SK-N-SH (cell line): ENCODE results near the gene CIBAR2. TPM values are rescaled to one million over a fixed set of nuclear protein-coding genes. Genes with fewer than 3 reads are reported as not detected.

Source experiments
- CTCF ChIA-PET: fragments of 300-600, 350-600 bp; formaldehyde crosslinking; extraction: SDS; loops from one replicate; lab custom pipeline; 2021; lab: Yijun Ruan, JAX
- POLR2A ChIA-PET: fragments of 350-600 bp; sonication (Branson Sonifier 250); formaldehyde crosslinking; extraction: SDS; loops from one replicate; lab custom pipeline; 2020; ENCODE audit warnings: antibody characterized with exemption, inconsistent platforms; lab: Yijun Ruan, JAX
- DNase-seq: peaks from one replicate; pipeline ENCODE4 v3.0.0; 2012
- H2AFZ ChIP-seq: fragments of 200-600 bp; sonication (generic); 2 replicates; pipeline ENCODE4 v1.8.1; 2016; ENCODE audit warnings: antibody characterized with exemption, mild to moderate bottlenecking, low read depth
- H3F3A ChIP-seq: fragments of 200-600 bp; sonication (generic); replicated peaks from 2 replicates; pipeline ENCODE3; 2016; ENCODE audit warnings: antibody characterized with exemption, mild to moderate bottlenecking; ENCODE audit not compliant: insufficient read depth
- H3K27ac ChIP-seq, 2 experiments: fragments of 200-500 bp in 1 of 2; fragments of 200-600 bp in 1 of 2; sonication (Bioruptor generic) in 1 of 2; sonication (generic), shearing (Covaris generic) in 1 of 2; 2 replicates each; pipeline versions ENCODE4 v1.5.1 to v1.6.1; 2014 to 2016; ENCODE audit warnings: low read depth in 2 of 2, inconsistent platforms in 1 of 2, low read length in 1 of 2, mild to moderate bottlenecking in 1 of 2, mixed read lengths in 1 of 2
- H3K27me3 ChIP-seq: fragments of 200-600 bp; sonication (generic), shearing (Covaris generic); 2 replicates; pipeline ENCODE4 v1.6.1; 2016; ENCODE audit warnings: mixed run types; ENCODE audit not compliant: insufficient read depth
- H3K36me3 ChIP-seq, 2 experiments: fragments of 200-500 bp in 1 of 2; fragments of 200-600 bp in 1 of 2; sonication (Bioruptor generic) in 1 of 2; sonication (generic) in 1 of 2; replicated peaks in 1 of 2; 2 replicates each; pipeline versions ENCODE3 to v1.5.1; 2014 to 2016; ENCODE audit warnings: low read length in 1 of 2, mild to moderate bottlenecking in 1 of 2; ENCODE audit not compliant: insufficient read depth in 2 of 2, control insufficient read depth in 1 of 2
- H3K4me1 ChIP-seq, 2 experiments: fragments of 200-500 bp in 1 of 2; fragments of 200-600 bp in 1 of 2; sonication (Bioruptor generic) in 1 of 2; sonication (generic), shearing (Covaris generic) in 1 of 2; 2 replicates each; pipeline versions ENCODE4 v1.5.1 to v1.6.1; 2014 to 2016; ENCODE audit warnings: low read depth in 1 of 2, low read length in 1 of 2, mixed run types in 1 of 2; ENCODE audit not compliant: insufficient read depth in 2 of 2, control insufficient read depth in 1 of 2
- H3K4me2 ChIP-seq: fragments of 200-600 bp; sonication (generic), shearing (Covaris generic); 2 replicates; pipeline ENCODE4 v1.6.1; 2017; ENCODE audit warnings: mixed run types
- H3K4me3 ChIP-seq, 2 experiments: fragments of 200-500 bp in 1 of 2; fragments of 200-600 bp in 1 of 2; sonication (Bioruptor generic) in 1 of 2; sonication (generic), shearing (Covaris generic) in 1 of 2; 2 replicates each; pipeline versions ENCODE4 v1.5.1 to v1.8.1; 2014 to 2016; ENCODE audit warnings: low read depth in 2 of 2, inconsistent platforms in 1 of 2, low read length in 1 of 2, mild to moderate bottlenecking in 1 of 2, mixed read lengths in 1 of 2, moderate library complexity in 1 of 2
- H3K79me2 ChIP-seq: fragments of 200-600 bp; sonication (generic); 2 replicates; pipeline ENCODE4 v1.8.1; 2017; ENCODE audit warnings: mild to moderate bottlenecking; ENCODE audit not compliant: insufficient read depth
- H3K9ac ChIP-seq: fragments of 200-600 bp; sonication (generic); 2 replicates; pipeline ENCODE4 v1.6.1; 2017; ENCODE audit warnings: mixed run types
- H3K9me2 ChIP-seq: fragments of 200-600 bp; sonication (generic); 2 replicates; pipeline ENCODE4 v1.6.1; 2017; ENCODE audit warnings: mixed run types
- H3K9me3 ChIP-seq: fragments of 200-600 bp; sonication (generic); 2 replicates; pipeline ENCODE4 v1.6.1; 2017; ENCODE audit warnings: mixed run types, mild to moderate bottlenecking, moderate library complexity
- H4K20me1 ChIP-seq: fragments of 200-600 bp; sonication (generic); 2 replicates; pipeline ENCODE4 v1.6.1; 2017; ENCODE audit warnings: mild to moderate bottlenecking, mixed run types; ENCODE audit not compliant: insufficient read depth
- CTCF ChIP-seq: fragments of 200-600 bp; sonication (generic); IDR thresholded peaks from 2 replicates; pipeline ENCODE4 v1.6.1; 2017; ENCODE audit warnings: antibody characterized with exemption, mild to moderate bottlenecking, moderate library complexity
- EP300 ChIP-seq, 2 experiments: IDR thresholded peaks; 2 replicates each; pipeline versions ENCODE4 v1.4.0 to v1.6.1; 2012; ENCODE audit warnings: borderline replicate concordance in 1 of 2, low read depth in 1 of 2, low read length in 1 of 2
- EZH2phosphoT487 ChIP-seq: fragments of 200-600 bp; sonication (generic); IDR thresholded peaks from 2 replicates; pipeline ENCODE4 v1.6.1; 2017; ENCODE audit warnings: low read depth, mixed run types, mild to moderate bottlenecking, antibody characterized with exemption, moderate library complexity, borderline replicate concordance
- FOSL2 ChIP-seq: IDR thresholded peaks from 2 replicates; pipeline ENCODE4 v1.4.0; 2012; ENCODE audit warnings: low read depth, mild to moderate bottlenecking, moderate library complexity, borderline replicate concordance
- FOXM1 ChIP-seq: IDR thresholded peaks from 2 replicates; pipeline ENCODE4 v1.4.0; 2012; ENCODE audit warnings: low read depth, mild to moderate bottlenecking
- GATA2 ChIP-seq: sonication (generic); formaldehyde crosslinking; IDR thresholded peaks from 2 replicates; pipeline ENCODE4 v1.5.0; 2020; ENCODE audit warnings: mild to moderate bottlenecking, missing genetic modification reagents
- IRF3 ChIP-seq: fragments of 150-350 bp; IDR thresholded peaks from 2 replicates; pipeline ENCODE4 v1.6.1; 2016; ENCODE audit warnings: mild to moderate bottlenecking, low read depth, low read length
- MEF2A ChIP-seq: IDR thresholded peaks from 2 replicates; pipeline ENCODE4 v1.4.0; 2012; ENCODE audit warnings: low read depth, borderline replicate concordance
- NRF1 ChIP-seq: IDR thresholded peaks from 2 replicates; pipeline ENCODE4 v1.6.1; 2012; ENCODE audit warnings: low read depth, mild to moderate bottlenecking, low read length
- POLR2AphosphoS5 ChIP-seq: IDR thresholded peaks from 2 replicates; pipeline ENCODE4 v1.6.1; 2012; ENCODE audit warnings: low read depth, low read length
- RCOR1 ChIP-seq: fragments of 150-350 bp; IDR thresholded peaks from 2 replicates; pipeline ENCODE4 v1.6.1; 2017; ENCODE audit warnings: antibody characterized with exemption, low read length
- REST ChIP-seq: IDR thresholded peaks from 2 replicates; pipeline ENCODE4 v1.6.1; 2012; ENCODE audit warnings: mild to moderate bottlenecking, low read depth, low read length, moderate library complexity
- RFX5 ChIP-seq: IDR thresholded peaks from 2 replicates; pipeline ENCODE4 v1.6.1; 2012; ENCODE audit warnings: mild to moderate bottlenecking, improper control_type of control experiment, low read length
- RXRA ChIP-seq: IDR thresholded peaks from 2 replicates; pipeline ENCODE4 v1.4.0; 2012; ENCODE audit warnings: low read depth, mild to moderate bottlenecking, borderline replicate concordance
- SIN3A ChIP-seq: IDR thresholded peaks from 2 replicates; pipeline ENCODE4 v1.6.1; 2012; ENCODE audit warnings: low read depth, mild to moderate bottlenecking, low read length, moderate library complexity, borderline replicate concordance
- TCF12 ChIP-seq: IDR thresholded peaks from 2 replicates; pipeline ENCODE4 v1.4.0; 2012
- TEAD4 ChIP-seq: IDR thresholded peaks from 2 replicates; pipeline ENCODE4 v1.4.0; 2012; ENCODE audit warnings: mild to moderate bottlenecking, borderline replicate concordance; ENCODE audit not compliant: insufficient read depth
- USF2 ChIP-seq: fragments of 150-350 bp; IDR thresholded peaks from 2 replicates; pipeline ENCODE4 v1.6.1; 2017; ENCODE audit warnings: antibody characterized with exemption, low read length, low read depth, borderline replicate concordance
- ZBTB33 ChIP-seq: IDR thresholded peaks from 2 replicates; pipeline ENCODE4 v1.4.0; 2012; ENCODE audit warnings: low read depth, borderline replicate concordance
- WGBS: methylation state at CpG from one replicate; pipeline ENCODE4 v1.1.6; 2017; ENCODE audit warnings: low lambda C conversion rate; 5-methylcytosine and 5-hydroxymethylcytosine counted together
- polyA plus RNA-seq, 3 experiments: library from polyadenylated mRNA; depleted of rRNA; stranded (reverse); fragments of >200 nt; gene quantifications; 2 replicates each; pipeline ENCODE4 v1.2.3, GENCODE V29; 2012

The CIBAR2 gene
- polyA plus RNA-seq, 1 of the 3 experiments (the other 2 are of a cell fraction): 0.15 TPM

- TF ChIP-seq ZBTB33 (no peak), RFX5 (no peak)
Measured at GRCh38 chr16:85134789-85135142, 22.5 kb upstream of the CIBAR2 start (continued).

GRCh38 chr16:85134076-85134788 is 22.0 kb upstream of the CIBAR2 start:
- WGBS: 95% methylated on average over 9 of the region's 19 CpGs
- Histone ChIP-seq H3K27me3 (no peaks in the 10 kb centered on the region), H3K36me3 (no peaks in the 10 kb centered on the region), H3K9me3 (no peaks in the 10 kb centered on the region), H3K4me2 (no peak overlapping the region), H4K20me1 (no peaks in the 10 kb centered on the region), H3F3A (peaks cover 2% of the 10 kb centered on the region), H3K9me2 (no peaks in the 10 kb centered on the region), H3K27ac (no peak overlapping the region), H3K9ac (no peak overlapping the region), H3K4me1 (peaks cover 9 to 25% of the 10 kb centered on the region in 2 experiments), H3K4me3 (no peak overlapping the region), H3K79me2 (no peaks in the 10 kb centered on the region), H2AFZ (no peak overlapping the region)
- DNase-seq: no peak
- POLR2A ChIA-PET: no interaction called here
- TF ChIP-seq GATA2: no peak
- no peak for TF ChIP-seq FOSL2
- no peak for TF ChIP-seq NRF1
- no peak for TF ChIP-seq MEF2A
- TF ChIP-seq SIN3A: no peak
- no peak for TF ChIP-seq USF2
- TF ChIP-seq RXRA: no peak
- no peak for TF ChIP-seq TEAD4
- TF ChIP-seq RFX5: no peak
- TF ChIP-seq IRF3: no peak
- TF ChIP-seq CTCF: no peak
- no peak for TF ChIP-seq TCF12
- TF ChIP-seq POLR2AphosphoS5: no peak
- no peak for TF ChIP-seq RCOR1
- TF ChIP-seq REST: no peak
- TF ChIP-seq FOXM1: no peak
- TF ChIP-seq EZH2phosphoT487: no peak
- TF ChIP-seq EP300 (IDR thresholded peaks at IDR 0.05; ENCODE audit: borderline replicate concordance in 1 of 2, low read depth in 1 of 2, low read length in 1 of 2): no peak
- CTCF ChIA-PET: interaction anchor here (2.3 to 2.7 kb wide), 2 partner anchors 15 to 19 kb away, joined by 7 to 14 read pairs; no protein-coding TSS in a partner anchor
